H1 (cell line): ENCODE data around the gene CGB7. TPM values are rescaled to one million over a fixed set of nuclear protein-coding genes. Genes with fewer than 3 reads are reported as not detected.

Experiments
- CTCF ChIA-PET: fragments of 300-600 bp; sonication (Branson Sonifier 250); formaldehyde crosslinking; loops from one replicate; lab custom pipeline; 2021; ENCODE audit not compliant: partially characterized antibody; lab: Charles Lee
- POLR2A ChIA-PET: fragments of 300-600 bp; sonication (Branson Sonifier 250); formaldehyde crosslinking; loops from one replicate; lab custom pipeline; 2021; ENCODE audit warnings: inconsistent platforms; ENCODE audit not compliant: partially characterized antibody; lab: Charles Lee
- DNase-seq, 2 experiments: peaks; one replicate each; pipeline versions ENCODE4 v3.0.0 to v3.0.0-alpha.2; 2010 to 2022; ENCODE audit warnings: low spot score in 2 of 2, low read depth in 1 of 2, mixed read lengths in 1 of 2
- FAIRE-seq: peaks from 2 replicates; lab custom pipeline; 2011; peaks lifted over from hg19 to GRCh38; lab: Jason Lieb, UNC
- H2AFZ ChIP-seq: 2 replicates; pipeline ENCODE4 v1.8.1; 2012; ENCODE audit warnings: low read length, inconsistent platforms
- H2AK5ac ChIP-seq: 2 replicates; pipeline ENCODE4 v1.6.1; 2013; ENCODE audit warnings: low read depth, low read length
- H2BK120ac ChIP-seq: replicated peaks from 2 replicates; pipeline ENCODE3; 2013; ENCODE audit warnings: low read depth, low read length, inconsistent platforms
- H2BK12ac ChIP-seq: 2 replicates; pipeline ENCODE4 v1.6.1; 2013; ENCODE audit warnings: low read depth, low read length
- H2BK15ac ChIP-seq: 2 replicates; pipeline ENCODE4 v1.6.1; 2013; ENCODE audit warnings: low read length
- H2BK20ac ChIP-seq: 2 replicates; pipeline ENCODE4 v1.6.1; 2013; ENCODE audit warnings: low read length
- H2BK5ac ChIP-seq: 2 replicates; pipeline ENCODE4 v1.6.1; 2013; ENCODE audit warnings: low read depth, low read length
- H3K14ac ChIP-seq: 2 replicates; pipeline ENCODE4 v1.6.1; 2013; ENCODE audit warnings: inconsistent platforms; ENCODE audit not compliant: insufficient read length
- H3K18ac ChIP-seq: 2 replicates; pipeline ENCODE4 v1.6.1; 2013; ENCODE audit warnings: low read length; ENCODE audit errors: extremely low read depth
- H3K23ac ChIP-seq: 2 replicates; pipeline ENCODE4 v1.6.1; 2013; ENCODE audit warnings: inconsistent platforms; ENCODE audit not compliant: insufficient read length
- H3K23me2 ChIP-seq: 2 replicates; pipeline ENCODE4 v1.6.1; 2013; ENCODE audit warnings: low read depth, low read length
- H3K27ac ChIP-seq: 2 replicates; pipeline ENCODE4 v1.6.1; 2011; ENCODE audit warnings: low read depth, low read length, inconsistent platforms
- H3K27me3 ChIP-seq, 4 experiments: replicated peaks in 1 of 4; 1 replicate in 1 of 4; 2 replicates in 3 of 4; pipeline versions ENCODE4 v1.6.1 to v1.8.1; 2011 to 2013; ENCODE audit warnings: low read length in 3 of 4, mild to moderate bottlenecking in 3 of 4, inconsistent platforms in 2 of 4, mixed read lengths in 2 of 4, moderate library complexity in 1 of 4; ENCODE audit not compliant: control insufficient read depth in 3 of 4, insufficient read depth in 3 of 4; ENCODE audit errors: extremely low read depth in 1 of 4
- H3K36me3 ChIP-seq, 4 experiments: 2 replicates each; pipeline versions ENCODE4 v1.6.1 to v1.8.1; 2011 to 2013; ENCODE audit warnings: mild to moderate bottlenecking in 4 of 4, low read length in 3 of 4, moderate library complexity in 2 of 4, control low read depth in 1 of 4, inconsistent platforms in 1 of 4; ENCODE audit not compliant: insufficient read depth in 4 of 4, control insufficient read depth in 2 of 4
- H3K4ac ChIP-seq: replicated peaks from 2 replicates; pipeline ENCODE3; 2013; ENCODE audit warnings: low read length, low read depth, mixed read lengths, inconsistent platforms; ENCODE audit not compliant: insufficient read length
- H3K4me1 ChIP-seq, 4 experiments: replicated peaks in 1 of 4; 1 replicate in 1 of 4; 2 replicates in 3 of 4; pipeline versions ENCODE4 v1.6.1 to v1.8.1; 2011 to 2013; ENCODE audit warnings: low read length in 3 of 4, inconsistent platforms in 2 of 4, mixed read lengths in 1 of 4; ENCODE audit not compliant: insufficient read depth in 4 of 4, control insufficient read depth in 3 of 4
- H3K4me2 ChIP-seq, 2 experiments: 2 replicates each; pipeline versions ENCODE4 v1.6.1 to v1.8.1; 2011 to 2013; ENCODE audit warnings: low read depth in 2 of 2, low read length in 2 of 2, control low read depth in 1 of 2, inconsistent platforms in 1 of 2, mild to moderate bottlenecking in 1 of 2; ENCODE audit not compliant: insufficient read depth in 1 of 2
- H3K4me3 ChIP-seq, 4 experiments: fragments of 200-600, 300-600 bp in 1 of 4; sonication (generic), shearing (Covaris generic), sonication (Bioruptor Twin) in 1 of 4; 2 replicates each; pipeline versions ENCODE4 v1.5.1 to v1.8.1; 2011 to 2016; ENCODE audit warnings: low read length in 4 of 4, low read depth in 3 of 4, control low read depth in 2 of 4, inconsistent platforms in 2 of 4, mild to moderate bottlenecking in 2 of 4, mixed read lengths in 1 of 4, moderate library complexity in 1 of 4; ENCODE audit not compliant: insufficient read depth in 2 of 4; ENCODE audit errors: extremely low read depth in 1 of 4
- H3K56ac ChIP-seq: replicated peaks from 2 replicates; pipeline ENCODE3; 2013; ENCODE audit warnings: low read depth, mild to moderate bottlenecking, mixed read lengths, low read length, inconsistent platforms; ENCODE audit not compliant: insufficient read length
- H3K79me1 ChIP-seq: 2 replicates; pipeline ENCODE4 v1.6.1; 2013; ENCODE audit warnings: low read depth, low read length, control low read depth
- H3K79me2 ChIP-seq, 2 experiments: 2 replicates each; pipeline versions ENCODE4 v1.6.1 to v1.8.1; 2012 to 2013; ENCODE audit warnings: low read length in 2 of 2, mild to moderate bottlenecking in 2 of 2, inconsistent platforms in 1 of 2; ENCODE audit not compliant: insufficient read depth in 2 of 2, control insufficient read depth in 1 of 2
- H3K9ac ChIP-seq, 4 experiments: replicated peaks in 1 of 4; 1 replicate in 1 of 4; 2 replicates in 3 of 4; pipeline versions ENCODE4 v1.6.1 to v1.8.1; 2011 to 2013; ENCODE audit warnings: low read depth in 3 of 4, low read length in 3 of 4, control low read depth in 2 of 4, mild to moderate bottlenecking in 2 of 4, moderate library complexity in 2 of 4, inconsistent platforms in 1 of 4; ENCODE audit errors: extremely low read depth in 1 of 4
- H3K9me3 ChIP-seq, 2 experiments: 2 replicates each; pipeline versions ENCODE4 v1.6.1 to v1.8.1; 2012 to 2013; ENCODE audit warnings: mild to moderate bottlenecking in 2 of 2, moderate library complexity in 2 of 2, control low read depth in 1 of 2, inconsistent platforms in 1 of 2, low read depth in 1 of 2, low read length in 1 of 2, mixed read lengths in 1 of 2; ENCODE audit not compliant: insufficient read depth in 2 of 2
- H4K20me1 ChIP-seq, 2 experiments: replicated peaks in 1 of 2; 2 replicates each; pipeline versions ENCODE3 to v1.8.1; 2011 to 2013; ENCODE audit warnings: inconsistent platforms in 2 of 2, low read length in 2 of 2, mild to moderate bottlenecking in 1 of 2; ENCODE audit not compliant: insufficient read depth in 2 of 2, control insufficient read depth in 1 of 2
- H4K5ac ChIP-seq: 2 replicates; pipeline ENCODE4 v1.6.1; 2013; ENCODE audit warnings: low read length, low read depth, mixed read lengths, inconsistent platforms; ENCODE audit not compliant: insufficient read length
- H4K8ac ChIP-seq: 2 replicates; pipeline ENCODE4 v1.8.0; 2013; ENCODE audit warnings: mild to moderate bottlenecking, moderate library complexity, low read length, inconsistent platforms; ENCODE audit not compliant: insufficient read depth; ENCODE audit errors: extremely low read depth
- H4K91ac ChIP-seq: replicated peaks from 2 replicates; pipeline ENCODE3; 2013; ENCODE audit warnings: low read length, mixed read lengths, inconsistent platforms; ENCODE audit not compliant: insufficient read length
- BRCA1 ChIP-seq: IDR thresholded peaks from 2 replicates; pipeline ENCODE4 v1.6.1; 2012; ENCODE audit warnings: low read depth, low read length, improper control_type of control experiment
- CTCF ChIP-seq, 3 experiments: IDR thresholded peaks; 1 replicate in 2 of 3; 2 replicates in 1 of 3; pipeline versions ENCODE4 v1.5.1 to v1.6.1; 2011; ENCODE audit warnings: low read length in 3 of 3, mild to moderate bottlenecking in 3 of 3, inconsistent platforms in 2 of 3, low read depth in 1 of 3, moderate library complexity in 1 of 3; ENCODE audit not compliant: insufficient read depth in 1 of 3; ENCODE audit errors: control extremely low read depth in 1 of 3
- JUN ChIP-seq: IDR thresholded peaks from 2 replicates; pipeline ENCODE4 v1.6.1; 2011; ENCODE audit warnings: low read depth, mild to moderate bottlenecking, improper control_type of control experiment, low read length
- KDM5A ChIP-seq: fragments of 200-600 bp; IDR thresholded peaks from 2 replicates; pipeline ENCODE4 v1.7.1; 2012; ENCODE audit warnings: mild to moderate bottlenecking, low read length, inconsistent platforms, mixed read lengths
- MAX ChIP-seq: IDR thresholded peaks from 2 replicates; pipeline ENCODE4 v1.6.1; 2012; ENCODE audit warnings: inconsistent platforms
- PHF8 ChIP-seq: fragments of 200-600 bp; sonication (generic); conservative IDR thresholded peaks from 2 replicates; pipeline ENCODE4 v1.7.1; 2012; ENCODE audit warnings: low read depth, mild to moderate bottlenecking, inconsistent platforms, low read length, moderate library complexity
- POLR2A ChIP-seq, 2 experiments: IDR thresholded peaks; 1 replicate in 1 of 2; 2 replicates in 1 of 2; pipeline ENCODE4 v1.6.1; 2011; ENCODE audit warnings: low read depth in 2 of 2, low read length in 2 of 2, mild to moderate bottlenecking in 2 of 2; ENCODE audit errors: control extremely low read depth in 1 of 2
- RXRA ChIP-seq: IDR thresholded peaks from 2 replicates; pipeline ENCODE4 v1.6.1; 2011; ENCODE audit warnings: low read depth, mild to moderate bottlenecking, low read length, moderate library complexity; ENCODE audit not compliant: insufficient read depth
- WGBS, 2 experiments: shearing (Covaris generic) in 1 of 2; methylation state at CpG; one replicate each; pipeline versions ENCODE4 v1.1.6 to v1.1.7; 2013 to 2015; ENCODE audit warnings: low lambda C conversion rate in 2 of 2, mixed read lengths in 2 of 2, inconsistent platforms in 1 of 2, low coverage in 1 of 2, missing lambda C conversion rate in 1 of 2; ENCODE audit not compliant: insufficient replicate concordance in 2 of 2, insufficient coverage in 1 of 2, insufficient read length in 1 of 2; ENCODE audit errors: extremely low coverage in 1 of 2, missing lambda C conversion rate in 1 of 2; 5-methylcytosine and 5-hydroxymethylcytosine counted together
- polyA plus RNA-seq, 7 experiments: library from polyadenylated mRNA; depleted of rRNA in 3 of 7; stranded (reverse) in 5 of 7; unstranded in 2 of 7; fragments of >200 nt in 5 of 7; fragments of 200-250 nt in 2 of 7; gene quantifications; 1 replicate in 5 of 7; 2 replicates in 1 of 7; 4 replicates in 1 of 7; pipeline versions ENCODE4 v1.2.1 to v1.2.3, GENCODE V29; 2011 to 2013; ENCODE audit warnings: missing spikeins in 2 of 7, mixed read lengths in 2 of 7
- total RNA-seq: library from RNA; stranded (reverse); fragmentation: NEBNext Ultra II Directional; extraction: Animal tissue kit (Norgen Biotek cat#: 25700); gene quantifications from 2 replicates; pipeline ENCODE4 v1.2.1, GENCODE V29; 2021

CGB7 gene
- total and polyA plus RNA-seq, 2 of the 8 experiments (the other 6 are each of a cell fraction or from before 2014, with no cell fraction given) = 1.2 to 2.2 TPM

GRCh38 chr19:49085020-49085867 is 27.7 kb upstream of the CGB7 start, which contains the start of gene SNRNP70:
Gene SNRNP70, plus strand, starts transcription at chr19:49085451. Its CDS starts 964 bp downstream, at chr19:49086415.
- Histone ChIP-seq H3K9me3 (no peaks in the 10 kb centered on the region), H3K79me2 (peaks cover 33 to 42% of the 10 kb centered on the region in 2 experiments), H3K23ac (no peak within 1 kb of the TSS), H3K23me2 (peaks cover 14% of the 10 kb centered on the region; the same call in 1 of the 2 replicates), H3K56ac (peak within 1 kb of the TSS; percentile 94), H2BK12ac (peak within 1 kb of the TSS; percentile 68; the same call in 1 of the 2 replicates), H2BK5ac (peak within 1 kb of the TSS; percentile 88), H3K18ac (peak within 1 kb of the TSS; percentile 99), H3K4me1 (peaks cover 4 to 6% (median 5%) of the 10 kb centered on the region in 4 experiments), H3K36me3 (peaks cover 10 to 35% (median 13%) of the 10 kb centered on the region in 4 experiments), H3K4ac (peak within 1 kb of the TSS; percentile 87), H3K4me2 (peak within 1 kb of the TSS; percentile 82 to 88), H3K79me1 (peaks cover 9% of the 10 kb centered on the region), H3K27ac (peak within 1 kb of the TSS; percentile 94), H4K8ac (peak within 1 kb of the TSS; percentile 96), H2BK15ac (no peak within 1 kb of the TSS), H4K91ac (peak within 1 kb of the TSS; percentile 69), H4K20me1 (peaks cover 21% of the 10 kb centered on the region in 2 experiments), H4K5ac (peak within 1 kb of the TSS; percentile 98), H2AK5ac (no peak within 1 kb of the TSS), H3K9ac (peak within 1 kb of the TSS; percentile 91 to 98 (median 96)), H3K27me3 (peaks cover 0 to 3% (median 0%) of the 10 kb centered on the region in 4 experiments; a peak in 1 of 7 replicates), H2AFZ (peak within 1 kb of the TSS; percentile 86), H3K4me3 (peak within 1 kb of the TSS; percentile 84 to 97 (median 90)), H2BK20ac (no peak within 1 kb of the TSS), H3K14ac (no peak within 1 kb of the TSS), H2BK120ac (no peak within 1 kb of the TSS)
- CTCF ChIA-PET = no interaction called here
- FAIRE-seq = no peak
- WGBS, 2 experiments = 1% methylated on average over 82 of the region's 89 CpGs; no CpG with 5 or more reads in 1 of the 2 experiments
- peak; percentile 98 to 99 for DNase-seq
- POLR2A ChIA-PET = interaction anchor here (1.0 to 2.5 kb wide), 4 partner anchors 10 to 64 kb away, joined by 4 to 10 read pairs (median 6); no protein-coding TSS in a partner anchor
- no peak for TF ChIP-seq KDM5A
- peak; percentile 76 for TF ChIP-seq BRCA1
- no peak for TF ChIP-seq JUN
- peak; percentile 52 for TF ChIP-seq MAX
- peak; percentile 97 to 98 for TF ChIP-seq POLR2A (IDR thresholded peaks at IDR 0.05; ENCODE audit: control extremely low read depth in 1 of 2, low read depth in 2 of 2, low read length in 2 of 2)
- TF ChIP-seq PHF8 = peak; percentile 100
- TF ChIP-seq RXRA = no peak
- 0 out of 4 replicates have a peak, but pooled peaks of 1 of the 3 experiments have one; percentile 3 for TF ChIP-seq CTCF (IDR thresholded peaks at IDR 0.05; ENCODE audit: control extremely low read depth in 1 of 3, insufficient read depth in 1 of 3, low read depth in 1 of 3, low read length in 3 of 3)
